Stimulated activated CD8-positive, alpha-beta memory T cell treated with anti-CD3 and anti-CD28 coated beads, Interleukin-4, amount 100 ng/mL, for 48 hours (primary cell): ENCODE data around the gene STOML3.
"Not testable (repeated sequence)": the region's sequence is repeated elsewhere in the genome, so short reads cannot be mapped to it uniquely, and the experiment has no call there.

Source experiments
- DNase-seq: peaks from one replicate; pipeline ENCODE4 v3.0.0-alpha.2; 2020

STOML3 gene, protein sequence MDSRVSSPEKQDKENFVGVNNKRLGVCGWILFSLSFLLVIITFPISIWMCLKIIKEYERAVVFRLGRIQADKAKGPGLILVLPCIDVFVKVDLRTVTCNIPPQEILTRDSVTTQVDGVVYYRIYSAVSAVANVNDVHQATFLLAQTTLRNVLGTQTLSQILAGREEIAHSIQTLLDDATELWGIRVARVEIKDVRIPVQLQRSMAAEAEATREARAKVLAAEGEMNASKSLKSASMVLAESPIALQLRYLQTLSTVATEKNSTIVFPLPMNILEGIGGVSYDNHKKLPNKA

DNA sequence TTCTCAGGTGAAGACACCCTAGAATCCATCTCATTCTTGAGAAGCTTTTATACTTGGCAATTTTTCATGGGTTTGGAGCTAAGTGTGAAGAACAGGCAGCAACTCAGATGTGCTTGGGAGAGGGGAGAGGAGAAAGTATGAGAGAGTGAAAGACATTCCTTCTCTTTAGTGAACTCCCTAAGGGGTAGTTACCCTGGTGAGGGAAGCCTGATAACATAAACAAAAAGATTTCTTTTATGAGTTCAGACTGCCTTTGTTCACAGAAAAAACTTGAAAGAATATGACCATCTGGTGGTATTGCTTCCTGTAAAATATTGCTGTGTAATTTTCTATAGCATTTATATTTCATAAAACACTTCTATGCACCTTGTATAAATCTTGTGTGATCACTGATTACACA is at the start of gene STOML3:
STOML3 (minus strand) TSS at position 139 of the 400 bp plus-strand sequence; CDS start at position 29, 110 bp downstream.
- DNase-seq, result no peak

DNA sequence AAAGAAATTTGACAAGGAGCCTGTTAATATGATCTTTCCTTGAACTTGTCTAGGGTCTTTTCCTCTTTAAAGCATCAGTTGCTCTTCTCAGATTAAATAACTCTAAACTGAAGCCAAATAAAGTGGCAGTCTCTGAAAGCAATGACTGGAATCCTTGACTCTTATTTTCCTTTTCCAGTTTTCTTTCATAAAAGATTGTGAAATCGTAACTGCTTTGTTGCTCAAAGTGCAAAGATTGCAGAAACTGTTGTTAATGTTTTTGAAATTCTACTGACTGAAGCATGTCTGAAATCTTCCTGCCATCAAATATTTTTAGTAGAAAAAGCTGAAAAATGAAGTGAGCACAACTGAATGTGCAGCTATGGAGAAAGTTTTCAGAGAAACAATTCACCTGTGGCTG is 49.6 kb upstream of the STOML3 start:
- DNase-seq, result no peak

DNA sequence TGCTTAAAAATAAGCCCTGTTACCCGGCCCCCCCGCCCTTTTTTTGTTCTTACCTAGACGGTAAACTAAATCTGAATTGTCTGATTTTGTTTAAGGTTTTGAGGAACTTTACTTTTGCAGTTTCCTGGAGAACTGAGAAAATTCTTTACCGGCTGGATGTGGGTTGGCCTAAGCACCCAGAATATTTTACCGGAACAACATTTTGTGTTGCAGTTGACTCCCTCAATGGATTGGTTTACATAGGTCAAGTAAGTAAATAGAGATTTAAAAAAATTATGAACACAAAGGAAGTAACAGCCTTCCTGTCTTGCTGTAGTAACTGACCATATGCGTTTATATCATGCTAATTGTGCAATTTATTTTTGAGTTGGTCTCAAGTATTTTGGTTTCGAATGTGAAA is 48.4 kb upstream of the STOML3 start:
- DNase-seq, result no peak

DNA sequence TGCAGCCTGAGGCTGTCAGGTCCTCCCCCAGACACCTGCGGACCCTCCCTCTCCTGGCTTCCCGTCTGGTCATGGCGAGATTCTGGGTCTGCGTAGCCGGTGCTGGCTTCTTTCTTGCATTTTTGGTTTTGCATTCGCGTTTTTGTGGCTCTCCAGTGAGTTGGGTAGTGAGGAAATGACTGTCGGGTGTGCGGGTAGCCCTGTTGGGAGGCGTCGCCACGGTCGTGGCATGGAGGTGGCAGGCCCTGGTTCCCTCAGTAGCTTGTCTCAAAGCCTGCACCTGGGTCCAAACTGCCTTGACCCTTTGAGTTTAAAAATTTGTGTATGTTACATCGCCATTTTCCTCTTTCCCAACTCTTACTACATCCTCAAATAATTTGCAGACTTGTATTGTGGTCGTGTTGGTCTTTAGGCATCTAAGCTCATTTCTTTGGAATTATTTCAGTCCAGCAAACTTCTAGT is 48.0 kb upstream of the STOML3 start:
- DNase-seq, result peak; percentile 68

DNA sequence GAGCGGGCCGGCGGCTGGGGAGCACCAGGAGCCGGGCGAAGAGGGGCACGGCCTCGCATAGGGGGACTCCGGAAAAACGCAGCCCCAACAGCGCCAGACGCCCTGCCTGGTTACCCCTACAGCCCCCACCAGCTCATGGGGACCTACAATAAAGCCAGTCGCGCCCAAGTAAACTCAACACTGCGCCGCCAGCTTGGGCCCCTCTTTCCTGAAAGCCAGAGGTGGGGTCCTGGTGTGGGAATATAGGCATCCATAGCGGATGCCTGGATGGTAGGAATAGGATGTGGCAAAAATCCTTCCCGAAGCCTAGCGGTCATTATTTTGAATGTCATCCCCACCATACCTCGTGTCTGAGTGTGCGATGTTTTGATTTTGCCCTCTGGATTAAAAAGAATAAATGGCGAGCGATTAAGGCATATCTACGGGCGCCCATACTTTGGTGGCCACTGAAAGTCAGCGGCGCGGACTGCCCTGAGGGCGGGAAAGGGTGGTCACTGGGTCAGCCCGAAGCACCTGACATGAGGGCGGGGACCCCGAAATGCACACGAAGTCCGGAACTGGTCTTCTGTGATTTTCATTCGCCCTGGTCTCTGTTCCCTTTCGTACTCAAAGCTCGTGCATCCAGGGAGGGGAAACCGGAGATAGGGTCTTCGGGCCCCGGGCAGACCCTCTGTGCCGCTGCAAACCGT is 47.4 kb upstream of the STOML3 start, which contains the start of the genes NHLRC3 and PROSER1:
NHLRC3 (plus strand) TSS at position 577 of the 689 bp plus-strand sequence. CDS start 184 bp downstream, outside the sequence.
PROSER1 (minus strand) TSS at position 210 of the 689 bp plus-strand sequence. CDS start 847 bp downstream, outside the sequence.
- peak; percentile 89 for DNase-seq

DNA sequence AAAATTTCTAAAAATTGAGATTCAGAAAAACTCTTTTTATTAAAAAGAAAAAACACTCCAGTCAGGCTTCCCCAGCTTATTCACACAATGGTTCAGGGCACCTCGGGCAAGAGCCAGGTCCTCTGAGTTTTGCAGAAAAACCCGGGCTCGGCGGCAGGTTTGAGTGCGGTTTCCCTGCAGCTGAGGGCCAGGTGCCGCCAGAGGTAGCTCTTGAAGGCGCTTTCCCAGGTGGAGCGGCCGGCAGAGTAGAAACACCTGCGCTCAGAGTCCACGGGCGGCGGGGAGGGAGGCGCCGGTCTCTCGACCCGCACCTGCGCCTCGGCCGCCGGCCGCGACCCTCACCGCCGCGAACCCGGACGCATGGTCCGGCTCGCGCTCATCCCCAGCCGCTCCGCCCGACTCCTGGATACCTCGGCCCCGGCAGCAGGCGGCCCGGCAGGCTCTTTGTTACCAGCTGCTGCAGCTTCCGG is 46.8 kb upstream of the STOML3 start:
- no peak for DNase-seq

DNA sequence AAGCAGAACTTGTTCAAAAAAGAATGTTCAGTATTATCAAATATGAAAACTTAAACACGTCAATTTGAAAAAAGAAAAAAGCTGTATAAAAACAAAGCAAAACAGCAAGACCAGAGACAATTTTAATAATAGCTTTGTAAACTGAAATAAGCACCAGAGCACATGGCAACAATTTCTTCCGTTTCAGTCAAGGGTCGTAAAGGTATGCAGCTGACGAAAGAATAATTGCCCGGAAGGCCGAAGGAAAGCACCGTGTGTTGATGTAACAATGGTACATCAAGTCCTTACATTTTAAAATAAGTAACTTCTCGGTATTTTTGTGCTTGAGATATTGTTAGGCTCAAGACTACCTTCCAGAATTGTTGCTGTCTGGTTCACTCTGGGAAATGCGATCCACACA is 45.6 kb upstream of the STOML3 start:
- no peak for DNase-seq

DNA sequence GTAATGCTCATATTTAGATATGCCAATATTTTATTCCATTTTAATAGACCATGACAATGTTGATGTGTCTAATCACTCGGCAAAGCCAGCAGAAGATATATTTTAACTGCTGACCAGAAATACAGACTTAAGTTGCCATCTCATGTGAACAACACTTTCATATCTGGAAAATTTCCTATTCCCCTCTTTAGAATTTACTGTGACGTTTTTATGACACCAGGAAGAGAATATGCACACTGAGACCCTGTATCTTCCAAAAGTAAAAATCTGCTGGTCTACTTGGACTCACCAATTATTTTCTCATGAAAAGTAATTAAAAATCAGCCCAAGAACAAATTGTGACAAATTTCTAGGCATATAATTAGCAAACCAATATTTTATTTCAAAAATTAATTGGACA is 45.2 kb upstream of the STOML3 start:
- no peak for DNase-seq

DNA sequence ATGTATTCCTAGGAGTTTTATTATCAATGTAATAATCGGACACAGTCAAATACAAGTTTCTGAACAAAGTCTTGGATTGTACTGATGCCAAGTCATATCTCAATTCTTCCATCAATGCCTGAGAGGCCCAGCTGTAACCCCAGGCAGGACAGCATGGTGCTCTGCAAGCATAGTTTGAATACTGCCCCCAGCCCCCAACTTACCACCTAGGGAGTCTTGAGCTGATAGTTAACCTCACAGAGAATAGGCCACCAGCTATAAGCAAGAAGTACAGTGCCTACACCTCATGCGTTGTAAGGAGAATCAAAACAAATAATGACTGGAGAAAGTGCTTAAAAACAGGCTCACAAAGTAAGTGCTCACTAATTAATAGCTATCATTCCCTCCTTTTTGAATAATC is 44.6 kb upstream of the STOML3 start:
- no peak for DNase-seq

DNA sequence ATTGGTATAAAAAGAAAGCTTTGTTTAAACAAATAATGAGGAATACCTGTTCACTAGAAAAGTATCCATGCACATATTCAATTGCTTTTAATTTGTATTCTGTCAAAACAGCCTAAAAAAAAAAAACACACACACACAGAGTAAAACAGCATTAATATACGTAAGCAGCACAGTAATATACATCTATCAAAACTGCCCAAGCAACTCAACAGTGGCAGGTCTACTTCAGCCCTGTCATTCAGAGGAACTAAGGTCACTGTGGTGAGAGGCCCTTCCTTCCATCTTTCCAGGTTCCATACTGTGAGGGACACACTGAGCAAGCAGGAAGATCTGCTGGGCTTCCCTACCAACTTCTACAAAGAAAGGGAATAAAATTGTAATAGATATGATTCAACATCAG is 43.5 kb upstream of the STOML3 start:
- DNase-seq, result no peak

DNA sequence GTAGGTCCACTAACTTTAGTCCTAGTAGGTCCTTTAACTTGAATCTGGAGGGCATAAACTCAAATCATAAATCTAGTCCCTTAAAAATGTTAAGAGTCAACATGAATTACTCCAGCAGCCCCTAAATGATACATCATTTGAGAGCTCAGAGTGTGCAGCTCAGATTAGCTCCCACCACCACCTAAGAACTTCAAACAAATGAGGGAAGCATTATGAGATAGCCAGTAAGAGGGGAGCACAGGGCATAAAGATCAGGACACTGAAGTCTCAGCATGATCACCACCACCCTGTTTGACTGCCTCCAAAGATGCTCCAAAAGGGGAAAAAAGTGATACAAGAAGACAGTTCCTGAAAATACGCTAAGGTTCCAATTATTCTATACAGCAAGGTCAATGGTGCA is 41.5 kb upstream of the STOML3 start:
- no peak for DNase-seq

DNA sequence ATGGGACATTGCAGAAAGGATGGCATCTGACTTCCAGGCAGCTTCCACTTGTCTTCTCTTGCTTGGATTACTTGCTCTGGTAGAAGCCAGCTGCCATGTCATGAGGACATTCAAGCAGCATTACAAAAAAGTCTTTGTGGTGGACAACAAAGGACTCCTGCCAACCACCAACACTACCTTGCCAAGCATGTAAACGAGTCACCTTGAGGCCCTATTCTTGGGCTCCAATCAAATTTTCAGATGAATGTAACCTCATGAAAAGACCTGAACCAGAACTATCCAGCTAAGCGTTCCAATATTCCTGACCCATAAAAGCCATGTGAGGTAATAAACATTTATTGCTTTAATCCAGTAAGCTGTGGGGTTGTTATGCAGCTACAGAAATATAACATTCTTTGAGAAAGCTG is 34.8 kb upstream of the STOML3 start:
- DNase-seq, result no peak

DNA sequence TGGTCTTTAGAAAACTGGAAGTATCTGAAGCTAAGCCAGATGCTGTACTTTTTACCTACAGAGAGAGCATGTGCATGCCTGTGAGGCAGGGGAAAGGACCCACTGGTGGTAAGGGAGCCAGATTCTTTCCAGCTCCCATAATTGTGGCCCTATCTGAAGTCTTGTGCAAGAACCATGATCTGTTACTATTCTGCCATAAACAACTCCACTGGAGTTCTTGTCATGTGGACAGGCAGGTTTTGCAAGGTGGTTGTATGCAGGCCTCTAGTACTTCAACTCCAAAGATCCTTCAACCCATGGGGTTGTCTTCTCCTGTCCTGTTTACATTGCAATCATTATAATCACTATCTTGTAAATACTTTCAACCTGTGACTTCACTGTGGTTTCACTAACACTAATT is 33.1 kb upstream of the STOML3 start:
- no peak for DNase-seq

DNA sequence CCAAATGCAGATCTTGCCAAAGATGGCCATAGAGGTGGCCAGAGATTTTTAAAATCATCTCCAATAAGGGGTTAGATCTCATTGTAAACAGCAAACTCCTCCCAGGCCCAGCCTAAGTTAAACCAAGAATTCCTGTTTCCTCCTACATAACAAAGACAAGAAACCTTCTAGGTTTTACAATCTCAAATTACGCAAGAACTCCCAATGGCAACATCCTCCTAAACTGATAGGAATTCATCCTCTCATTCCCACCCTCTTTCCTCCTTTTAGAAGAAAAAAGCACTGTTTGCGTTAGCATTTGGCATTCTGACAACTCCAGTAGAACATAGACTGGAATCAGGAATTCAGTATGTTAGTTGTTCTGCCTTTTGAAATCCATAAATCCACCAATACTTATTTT is 32.7 kb upstream of the STOML3 start:
- DNase-seq, result no peak

DNA sequence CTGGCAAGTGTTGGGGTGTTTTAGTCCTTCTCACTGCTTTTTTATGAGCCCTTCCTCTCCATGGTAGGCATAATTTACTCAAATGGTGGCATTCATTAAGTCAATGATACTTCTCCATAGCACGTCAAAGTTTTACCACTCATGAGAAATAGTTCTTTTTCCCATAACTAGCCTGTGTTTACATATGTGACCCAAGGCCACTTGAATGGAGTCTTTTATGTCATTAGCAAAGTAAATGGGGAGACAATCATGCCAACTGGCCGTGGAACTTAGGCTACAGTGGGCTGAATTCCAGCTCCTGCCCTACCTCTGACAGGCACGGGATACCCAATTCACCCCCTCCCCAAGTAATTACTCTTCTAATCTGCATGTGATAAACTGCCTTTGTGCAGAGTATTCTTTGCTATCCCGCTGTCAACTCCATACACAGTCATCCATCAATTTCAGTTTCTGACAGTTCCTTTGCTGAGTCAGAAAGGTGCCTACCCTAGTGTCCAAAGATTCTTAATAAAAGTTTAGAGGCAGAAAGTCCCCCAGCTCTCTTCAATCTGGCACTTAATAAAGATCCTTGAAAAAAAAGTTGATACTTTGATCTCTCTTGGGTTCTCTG is 30.3 kb upstream of the STOML3 start:
- DNase-seq, result no peak

DNA sequence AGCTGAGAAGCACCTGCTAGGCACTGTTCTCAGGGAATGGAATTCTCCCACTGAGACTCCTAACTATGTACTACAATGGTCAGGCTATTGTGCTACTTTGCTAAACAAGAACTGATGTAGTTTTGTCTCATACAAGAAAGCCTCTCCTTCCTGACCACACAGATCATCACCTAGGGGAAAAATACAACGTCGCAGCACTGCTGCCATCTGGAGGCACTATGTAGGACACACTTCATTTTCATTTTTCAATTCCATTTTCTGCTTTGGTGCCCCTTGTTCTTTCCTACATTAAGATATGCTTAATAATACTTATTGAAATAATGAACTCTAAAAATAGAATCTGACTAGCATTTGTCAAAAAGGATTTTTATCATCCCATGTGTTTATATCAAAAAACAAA is 26.2 kb upstream of the STOML3 start:
- no peak for DNase-seq

DNA sequence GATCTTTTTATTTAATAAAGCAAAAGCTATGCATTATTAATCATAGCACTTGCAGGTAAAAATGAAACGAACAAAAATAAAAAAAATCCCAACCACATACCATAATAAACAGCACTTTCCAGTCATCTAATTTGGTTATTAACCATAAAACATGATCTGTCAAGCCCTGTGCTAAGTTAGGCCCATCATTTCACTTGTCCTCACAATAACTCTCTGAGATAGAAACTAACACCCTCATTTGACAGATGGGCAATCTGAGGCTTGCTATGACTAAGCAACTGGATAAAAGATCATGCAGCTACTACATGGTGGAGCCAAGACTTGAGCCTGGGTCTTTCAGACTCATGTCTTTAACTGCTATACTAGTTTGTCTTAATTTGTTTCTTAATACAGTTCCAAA is 25.5 kb upstream of the STOML3 start:
- no peak for DNase-seq

DNA sequence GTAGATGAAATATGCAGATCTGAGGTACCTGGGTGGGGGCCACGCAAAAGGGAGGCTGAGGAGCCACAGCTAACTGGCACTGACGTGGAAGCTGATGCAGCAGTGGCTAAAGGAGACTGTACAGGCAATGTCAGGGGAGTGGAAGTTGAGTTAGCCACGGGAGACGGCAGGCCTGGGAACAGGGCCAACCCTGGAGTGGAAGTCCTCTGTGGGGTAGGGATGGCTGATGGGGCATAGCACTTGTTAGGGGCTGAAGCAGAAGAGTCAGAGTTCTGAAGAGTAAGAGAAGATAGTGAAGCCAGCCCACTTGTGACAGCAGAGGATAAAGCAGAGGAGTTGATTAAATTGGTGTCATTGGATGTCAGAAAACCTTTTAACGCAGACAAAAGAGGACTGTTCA is 22.8 kb upstream of the STOML3 start:
- no peak for DNase-seq

DNA sequence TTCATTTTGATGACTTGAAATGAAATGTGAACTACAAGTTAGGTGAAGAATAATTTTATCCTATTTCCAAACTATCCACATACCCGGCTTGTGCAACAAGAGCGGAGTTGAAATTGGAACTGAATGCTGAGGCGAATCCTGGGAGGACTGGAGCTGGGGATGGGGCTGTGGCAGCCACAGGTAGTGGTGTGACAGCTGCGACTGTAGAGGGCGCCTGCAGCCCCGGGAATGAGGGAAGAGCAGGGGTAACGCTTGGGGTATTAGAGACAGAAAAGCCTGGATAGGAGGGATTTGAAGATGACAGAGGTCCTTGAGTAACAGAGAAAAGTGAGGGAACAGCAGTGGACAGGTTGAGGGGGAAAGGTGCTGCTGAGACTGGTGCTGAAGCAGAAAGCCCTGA is 22.0 kb upstream of the STOML3 start:
- no peak for DNase-seq

DNA sequence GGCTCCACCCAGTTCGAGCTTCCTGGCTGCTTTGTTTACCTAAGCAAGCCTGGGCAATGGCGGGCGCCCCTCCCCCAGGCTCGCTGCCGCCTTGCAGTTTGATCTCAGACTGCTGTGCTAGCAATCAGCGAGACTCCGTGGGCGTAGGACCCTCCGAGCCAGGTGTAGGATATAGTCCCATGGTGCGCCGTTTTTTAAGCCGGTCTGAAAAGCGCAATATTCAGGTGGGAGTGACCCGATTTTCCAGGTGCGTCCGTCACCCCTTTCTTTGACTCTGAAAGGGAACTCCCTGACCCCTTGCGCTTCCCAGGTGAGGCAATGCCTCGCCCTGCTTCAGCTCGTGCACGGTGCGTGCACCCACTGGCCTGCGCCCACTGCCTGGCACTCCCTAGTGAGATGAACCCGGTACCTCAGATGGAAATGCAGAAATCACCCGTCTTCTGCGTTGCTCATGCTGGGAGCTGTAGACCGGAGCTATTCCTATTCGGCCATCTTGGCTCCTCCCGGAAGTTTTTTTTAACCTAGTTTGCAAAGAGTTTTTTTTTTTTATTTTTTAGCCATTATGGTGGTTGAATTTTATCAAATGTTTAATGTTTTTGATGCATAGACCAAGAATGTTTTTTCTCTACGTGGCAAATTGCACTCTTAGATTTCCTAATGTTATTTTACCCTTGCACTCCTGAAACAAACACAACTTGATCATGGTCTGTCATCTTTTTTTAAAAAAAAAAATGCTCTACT is 15.9 kb upstream of the STOML3 start:
- DNase-seq, result not testable (repeated sequence)

DNA sequence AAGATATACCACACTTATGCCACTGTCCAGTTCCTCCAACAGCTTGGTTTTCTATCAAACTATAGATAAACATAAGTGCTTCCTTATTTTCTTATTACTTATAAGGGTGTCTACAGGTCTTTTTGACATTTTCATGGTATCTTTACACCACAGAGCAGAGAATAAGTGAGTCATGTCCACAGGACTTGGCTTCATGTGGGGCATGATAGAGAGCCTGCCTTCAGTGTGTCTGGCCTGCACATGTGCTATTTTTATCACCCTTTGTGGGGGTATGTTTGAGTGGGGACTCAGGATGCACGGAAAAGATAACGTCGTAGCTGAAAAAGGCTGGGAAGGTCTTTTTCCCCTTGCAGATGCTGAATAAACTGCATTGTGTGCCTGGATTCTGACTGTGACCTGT is 8.1 kb upstream of the STOML3 start:
- DNase-seq, result no peak

DNA sequence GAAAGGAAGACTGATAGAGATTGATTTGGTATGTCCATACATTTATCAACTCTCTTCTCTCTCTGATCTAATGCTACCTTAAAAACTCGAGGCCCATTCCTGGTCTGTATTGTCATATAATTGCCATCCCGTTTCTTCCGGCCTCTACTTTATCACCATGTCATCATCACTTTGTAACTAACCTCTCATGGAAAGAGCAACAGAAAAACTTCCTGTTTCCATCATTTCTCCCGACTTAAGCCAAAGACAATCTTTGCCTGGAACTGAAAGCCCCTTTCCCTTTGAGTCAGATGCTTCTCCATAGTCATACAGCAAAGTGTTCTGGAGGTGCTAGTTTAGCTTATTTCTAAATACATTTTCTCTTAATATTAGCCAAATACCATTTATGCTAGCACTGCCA is 2.8 kb upstream of the STOML3 start:
- DNase-seq, result no peak

DNA sequence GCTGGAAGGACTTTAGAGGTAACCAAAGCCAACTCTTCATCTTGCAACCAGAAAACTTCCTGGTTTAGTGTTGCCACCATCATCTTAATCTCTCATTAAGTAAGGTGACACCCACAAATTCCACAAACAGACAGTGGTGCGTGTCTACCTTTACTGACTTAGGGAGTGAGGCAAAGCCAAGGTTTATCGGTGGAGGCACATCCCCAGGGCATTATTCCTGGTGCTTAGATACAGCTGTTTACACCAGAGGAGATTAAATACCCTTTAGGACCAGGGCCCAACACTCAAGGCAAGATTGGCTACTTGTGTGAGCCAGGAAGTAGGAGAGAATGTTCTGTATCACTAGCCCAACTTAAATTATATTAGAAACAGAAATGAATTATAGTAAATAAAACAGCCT is 9.5 kb downstream of the STOML3 start:
- no peak for DNase-seq
